ENCODE results near the gene SNCA. TPM values are rescaled to one million over a fixed set of nuclear protein-coding genes. Genes with fewer than 3 reads are reported as not detected.

The SNCA gene
- total RNA-seq, 4 donors from 2014 or later = 8.7 to 26.1 (median 19.2) TPM

DNA sequence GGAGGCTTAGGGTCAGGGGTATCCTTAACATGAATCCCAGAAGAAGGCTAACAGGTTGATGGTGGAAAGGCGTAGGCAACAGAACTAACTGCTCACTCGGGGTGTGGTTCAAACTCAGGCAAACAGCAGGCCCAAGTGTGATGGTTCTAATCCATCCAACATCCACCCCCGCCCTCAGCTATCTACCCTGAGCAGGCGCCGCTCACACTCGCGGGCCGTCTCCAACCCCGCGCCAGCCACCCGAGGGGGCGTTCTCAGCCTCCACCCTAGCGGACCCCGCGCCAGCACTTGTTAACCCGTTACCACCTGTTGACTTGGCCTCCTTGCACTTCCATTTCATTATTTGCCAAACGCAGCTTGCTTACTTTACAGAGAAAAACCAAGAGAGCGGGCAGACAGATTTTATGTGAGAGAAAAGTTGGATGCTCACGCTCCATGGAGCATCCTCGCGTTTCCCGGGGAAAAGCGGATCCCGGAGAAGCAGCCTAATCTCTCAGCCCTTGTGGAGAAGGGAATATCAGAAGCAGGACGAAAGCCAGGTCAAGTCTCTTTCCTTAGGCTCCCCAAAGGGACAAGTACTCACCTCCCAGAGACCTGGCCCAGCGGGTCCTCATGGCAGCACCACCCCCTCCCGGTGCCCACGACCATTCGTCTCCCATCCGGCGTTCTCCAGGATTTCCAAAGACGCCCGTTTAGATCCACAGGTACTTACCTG is 773 bp downstream of the SNCA start:
- TF ChIP-seq CTCF (IDR thresholded peaks at IDR 0.05) = no peak
- DNase-seq (ENCODE audit: low spot score) (no peak), ATAC-seq (ENCODE audit: low FRiP score) (peak; percentile 75)

GRCh38 chr4:89835413-89835812 is 1.5 kb downstream of the SNCA start:
- ATAC-seq (ENCODE audit: low FRiP score) = no peak
- TF ChIP-seq CTCF (IDR thresholded peaks at IDR 0.05) = no peak
- no peak for DNase-seq (ENCODE audit: low spot score)

- DNase-seq (ENCODE audit: low spot score) (no peak), ATAC-seq (ENCODE audit: low FRiP score) (no peak)
- no peak for TF ChIP-seq CTCF (IDR thresholded peaks at IDR 0.05)
These were observed 2.3 kb downstream of the SNCA start for GRCh38 chr4:89834486-89835209.

DNA sequence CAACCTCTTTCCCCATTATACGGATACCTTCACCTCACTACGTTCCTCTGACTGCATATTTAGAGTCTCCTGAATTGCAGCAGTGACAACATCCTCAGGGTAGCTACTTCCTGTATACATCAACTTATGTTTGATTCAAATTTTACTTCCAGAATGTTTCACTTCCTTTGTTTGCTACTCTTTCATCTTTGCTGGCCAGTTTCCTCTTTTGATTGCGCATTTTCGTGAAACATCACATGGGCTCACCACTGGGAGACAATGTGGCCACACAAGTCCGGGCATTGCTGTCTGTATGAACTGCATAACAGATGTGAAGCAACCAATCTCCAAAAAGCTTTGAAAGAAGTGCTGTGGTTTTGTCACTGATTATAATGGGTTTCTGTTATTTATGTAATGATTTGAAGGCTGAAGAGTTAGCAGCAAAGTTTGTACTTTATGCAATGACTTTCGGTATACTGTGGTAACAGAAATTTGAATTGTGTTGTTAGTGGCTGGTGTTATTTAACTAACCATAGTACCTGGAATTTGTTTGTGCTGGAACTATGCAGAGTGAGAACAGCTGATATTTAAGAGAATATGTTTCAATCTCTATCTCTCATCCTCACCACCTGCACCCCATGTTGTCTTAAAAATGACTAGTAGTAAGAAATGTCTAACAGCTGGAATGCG is 7.4 kb downstream of the SNCA start:
- TF ChIP-seq CTCF (IDR thresholded peaks at IDR 0.05) = no peak
- DNase-seq (ENCODE audit: low spot score) (no peak), ATAC-seq (ENCODE audit: low FRiP score) (no peak)

DNA sequence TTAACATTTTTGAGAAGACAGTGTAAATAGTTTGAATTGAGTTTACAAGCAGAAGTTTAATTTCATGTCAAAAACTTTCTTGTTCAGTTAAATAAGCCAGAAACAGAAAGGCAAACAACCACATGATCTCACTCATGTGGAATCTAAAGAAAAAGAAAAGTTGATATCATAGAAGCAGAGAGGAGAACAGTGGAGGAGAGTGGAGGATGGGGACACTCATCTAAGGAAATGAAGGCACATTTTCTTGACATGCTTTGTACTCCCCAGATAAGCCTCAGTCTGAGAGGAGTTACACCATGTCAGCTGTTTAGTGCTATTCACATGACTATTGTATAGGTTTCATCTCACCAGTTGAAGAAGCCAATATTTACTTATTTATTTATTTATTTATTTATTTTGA is 13.5 kb downstream of the SNCA start:
- ATAC-seq (ENCODE audit: low FRiP score) = no peak
- DNase-seq (ENCODE audit: low spot score) = no peak

DNA sequence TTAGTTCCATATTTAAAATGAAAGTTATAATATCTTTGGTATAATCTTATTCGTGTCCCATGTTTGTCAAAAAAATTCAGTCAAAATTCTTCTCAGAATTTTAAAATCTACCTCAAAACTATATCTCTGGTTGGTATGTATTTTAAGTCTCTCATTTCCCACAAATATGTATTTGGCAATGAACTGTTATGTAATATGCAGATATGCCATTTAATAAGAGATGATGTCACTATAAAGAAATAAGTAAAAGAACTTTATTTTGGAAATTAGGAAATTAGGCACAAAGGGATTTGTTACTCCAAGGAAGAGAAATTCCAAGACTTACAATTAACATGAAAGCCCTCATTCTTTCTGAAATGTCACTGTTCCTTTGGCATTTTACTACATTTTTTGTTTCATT is 15.3 kb downstream of the SNCA start:
- ATAC-seq (ENCODE audit: low FRiP score) = no peak
- no peak for TF ChIP-seq CTCF (IDR thresholded peaks at IDR 0.05)
- no peak for DNase-seq (ENCODE audit: low spot score)

More for the DNA sequence above, 13.5 kb downstream of the SNCA start:
- TF ChIP-seq CTCF (IDR thresholded peaks at IDR 0.05) = no peak
